ENCODE data around the gene EEF2K. TPM values are rescaled to one million over a fixed set of nuclear protein-coding genes. Genes with fewer than 3 reads are reported as not detected.

Gene EEF2K
- total RNA-seq, 1 donor from 2014 or later = 33.8 TPM

DNA sequence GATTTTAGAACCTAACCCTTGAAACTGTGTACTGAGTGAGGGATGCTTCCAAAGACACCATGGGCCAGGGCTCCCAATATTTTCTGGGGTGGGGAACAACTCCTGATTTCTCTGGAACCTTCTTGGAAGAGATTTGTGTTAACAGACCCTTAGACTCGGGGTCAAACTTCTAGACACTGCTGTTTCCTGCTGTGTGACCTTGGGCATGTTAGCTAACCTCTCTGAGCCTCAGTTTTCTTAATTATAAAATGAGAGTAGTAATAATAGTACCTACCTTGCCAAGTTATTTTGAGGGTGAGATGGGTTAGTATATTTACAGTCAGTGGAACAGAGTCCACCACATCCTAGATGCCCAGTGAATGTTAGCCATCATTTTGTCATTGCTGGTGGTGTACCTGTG, 109.9 kb downstream of the EEF2K start:
- no peak for DNase-seq (ENCODE audit: low read depth in 2 of 2)

DNA sequence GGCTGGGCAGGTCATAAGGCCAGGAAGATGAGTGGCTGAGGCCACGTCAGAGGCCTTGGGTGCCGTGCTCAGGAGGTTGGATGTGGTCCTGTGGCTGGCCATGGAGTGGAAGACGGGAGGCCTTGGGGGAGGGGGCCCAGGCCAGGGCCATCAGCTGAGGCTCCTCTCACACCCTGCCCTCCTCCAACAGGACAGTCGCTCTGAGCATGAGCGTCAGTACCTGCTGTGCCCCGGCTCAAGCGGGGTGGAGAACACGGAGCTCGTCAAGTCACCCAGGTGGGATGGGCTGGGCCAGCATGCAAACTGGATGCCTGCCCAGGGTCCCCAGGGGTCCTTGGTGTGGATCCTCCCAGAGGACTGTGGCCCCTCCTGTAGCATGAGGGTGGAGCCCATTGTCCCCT, 110.3 kb downstream of the EEF2K start:
- no peak for DNase-seq (ENCODE audit: low read depth in 2 of 2)

DNA sequence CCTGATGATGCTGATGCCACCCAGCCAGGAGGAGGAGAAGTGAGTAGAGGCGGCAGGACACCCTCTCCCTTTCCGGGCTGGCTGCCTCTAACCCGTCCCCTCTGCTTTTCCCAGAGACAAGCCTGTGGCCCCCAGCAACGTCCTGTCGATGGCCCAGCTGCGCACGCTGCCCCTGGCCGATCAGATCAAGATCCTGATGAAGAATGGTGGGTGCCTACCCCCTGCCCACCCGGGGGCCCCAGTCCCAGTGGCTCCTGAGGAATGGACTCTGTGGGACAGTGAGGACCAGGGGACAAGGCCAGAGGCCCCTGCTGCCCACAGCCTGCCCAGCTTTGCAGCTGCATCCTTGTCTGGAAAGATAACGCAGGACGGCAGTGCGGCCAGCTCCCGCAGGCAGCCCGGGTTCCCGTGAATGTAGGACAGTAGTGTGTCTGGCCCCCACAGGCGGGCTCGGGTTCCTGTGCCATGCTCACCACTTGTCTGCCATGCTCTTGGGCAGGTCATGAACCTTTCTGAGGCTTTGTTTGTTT, 111.0 kb downstream of the EEF2K start:
- no peak for DNase-seq (ENCODE audit: low read depth in 2 of 2)

DNA sequence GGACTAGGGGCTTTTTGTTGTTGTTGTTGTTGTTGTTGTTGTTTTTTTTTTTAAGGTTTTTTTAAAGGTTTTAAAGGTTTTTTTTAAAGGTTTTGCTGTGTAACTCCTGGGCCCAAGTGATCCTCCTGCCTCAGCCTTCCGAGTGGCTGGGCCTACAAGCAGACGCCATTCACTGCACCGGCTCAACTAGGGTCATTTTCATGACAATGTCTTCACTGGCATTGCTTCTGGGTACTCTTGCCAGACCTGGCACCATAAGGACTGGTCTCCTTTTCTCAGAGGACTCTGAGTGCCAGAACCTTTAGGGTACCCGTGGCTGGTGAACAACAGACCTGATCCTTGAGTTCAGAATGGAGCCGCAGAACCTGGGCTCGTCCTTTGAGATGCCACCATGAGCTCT, 111.5 kb downstream of the EEF2K start:
- DNase-seq (ENCODE audit: low read depth in 2 of 2) = no peak

DNA sequence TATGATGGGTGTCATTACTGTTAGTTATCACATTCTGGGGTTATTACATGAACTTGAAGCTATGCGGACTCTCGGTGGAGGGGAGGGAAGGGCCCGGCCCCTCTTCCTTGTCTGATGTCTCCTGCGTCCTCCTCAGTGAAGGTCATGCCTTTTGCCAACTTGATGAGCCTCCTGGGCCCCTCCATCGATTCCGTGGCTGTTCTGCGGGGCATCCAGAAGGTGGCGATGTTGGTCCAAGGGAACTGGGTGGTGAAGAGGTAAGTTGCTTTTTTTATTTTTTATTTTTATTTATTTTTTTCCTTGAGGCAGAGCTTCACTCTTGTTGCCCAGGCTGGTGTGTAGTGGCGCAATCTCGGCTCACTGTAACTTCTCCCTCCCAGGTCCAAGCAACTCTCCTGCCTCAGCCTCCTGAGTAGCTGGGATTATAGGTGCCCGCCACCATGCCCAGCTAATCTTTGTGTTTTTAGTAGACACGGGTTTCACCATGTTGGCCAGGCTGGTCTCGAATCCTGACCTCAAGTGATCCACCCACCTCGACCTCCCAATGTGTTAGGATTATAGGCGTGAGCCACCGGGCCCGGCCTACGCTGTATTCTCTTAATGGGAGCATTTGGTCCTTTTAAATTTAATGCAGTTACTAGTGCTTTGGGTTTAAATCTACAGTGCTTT, 112.7 kb downstream of the EEF2K start:
- DNase-seq (ENCODE audit: low read depth in 2 of 2) = peak in 1 of 2 donors; percentile 49

DNA sequence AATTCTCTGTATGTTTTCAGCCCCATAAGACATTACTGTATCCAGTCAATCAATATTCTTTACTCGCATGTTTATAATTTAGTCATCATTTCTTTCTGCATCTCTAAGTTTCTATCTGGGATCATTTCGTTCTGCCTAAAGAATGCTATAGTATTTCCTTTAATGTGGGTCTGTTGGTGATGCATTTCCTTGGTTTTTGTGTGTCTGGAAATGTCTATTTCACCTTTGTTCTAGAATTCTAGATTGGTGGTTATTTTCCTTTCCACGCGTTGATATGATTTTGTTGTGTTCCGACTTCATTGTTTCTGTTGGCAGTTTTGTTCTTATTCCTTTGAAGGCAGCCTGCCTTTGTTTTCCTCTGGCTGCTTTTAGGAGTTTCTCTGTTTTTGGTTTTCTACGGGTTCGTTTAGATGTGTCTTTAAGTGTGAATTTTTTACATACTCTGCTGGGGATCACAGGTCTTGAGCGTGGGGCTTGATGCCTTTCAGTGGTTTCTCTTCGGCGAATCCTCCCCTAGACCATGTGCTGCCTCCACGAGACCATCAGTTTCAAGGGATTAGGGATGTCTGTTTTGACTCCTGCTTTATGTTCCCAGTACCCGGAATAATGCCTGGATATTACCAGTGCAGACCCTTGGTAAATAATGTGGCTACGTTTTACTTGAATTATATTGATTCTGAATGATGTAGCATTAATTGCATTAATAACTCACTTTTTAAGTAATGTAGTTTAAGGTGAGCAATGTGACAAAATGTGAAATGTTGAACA, 114.7 kb downstream of the EEF2K start:
- peak; percentile 48 to 82 for DNase-seq (ENCODE audit: low read depth in 2 of 2)

DNA sequence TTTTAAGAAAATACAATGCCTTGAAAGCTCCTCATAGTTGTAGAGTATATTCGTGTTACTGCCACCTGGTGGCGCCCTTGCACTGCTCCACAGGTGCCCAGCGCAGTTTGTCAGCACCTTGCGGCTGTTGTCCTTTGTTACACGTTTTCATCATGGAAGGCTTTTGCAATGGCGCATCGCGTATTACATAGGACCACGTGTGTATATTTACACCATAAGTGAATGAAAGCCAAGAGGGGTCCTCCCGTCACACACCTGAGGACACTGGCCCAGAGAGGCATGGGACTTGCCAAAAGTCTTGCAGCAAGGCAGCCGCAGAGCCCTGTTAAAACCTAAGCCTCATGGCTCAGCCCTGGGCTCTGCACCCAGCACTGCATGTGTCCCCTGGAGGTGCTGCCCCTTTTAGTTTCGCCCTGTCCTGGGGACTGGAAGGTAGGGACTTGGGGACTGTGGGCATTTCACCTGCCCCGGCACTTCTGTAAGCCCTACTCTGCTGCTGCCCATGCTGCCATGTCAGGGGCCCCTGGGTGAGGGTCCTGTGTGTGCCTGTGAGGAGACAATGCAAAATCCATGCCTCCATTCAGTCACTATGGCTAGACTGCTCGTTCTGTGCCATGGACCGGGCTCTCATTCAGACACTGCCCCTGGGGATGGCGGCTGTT, 115.4 kb downstream of the EEF2K start:
- DNase-seq (ENCODE audit: low read depth in 2 of 2) = peak; percentile 77 to 89

DNA sequence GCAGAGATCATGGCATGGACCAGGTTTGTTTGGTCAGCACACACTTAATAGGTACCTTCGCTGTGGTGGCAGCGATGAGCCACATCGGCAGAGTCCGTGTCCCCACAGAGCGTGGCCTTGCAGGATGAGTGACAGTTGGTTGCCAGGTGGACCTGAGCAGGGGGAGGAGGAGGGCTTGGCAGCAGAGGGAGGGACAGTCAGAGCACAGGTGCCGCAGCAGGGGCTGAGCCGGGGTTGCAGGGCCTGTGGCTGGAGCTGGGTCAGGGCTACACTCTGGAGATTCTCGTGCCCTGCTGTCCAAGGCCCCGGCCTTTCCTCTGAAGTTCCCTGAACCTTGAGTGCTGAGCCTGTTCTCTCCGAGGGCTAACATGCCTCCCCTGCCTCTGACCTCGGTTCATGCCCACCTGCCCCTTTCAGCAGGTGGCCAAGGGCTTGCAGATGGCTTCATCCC, 116.0 kb downstream of the EEF2K start:
- no peak for DNase-seq (ENCODE audit: low read depth in 2 of 2)

DNA sequence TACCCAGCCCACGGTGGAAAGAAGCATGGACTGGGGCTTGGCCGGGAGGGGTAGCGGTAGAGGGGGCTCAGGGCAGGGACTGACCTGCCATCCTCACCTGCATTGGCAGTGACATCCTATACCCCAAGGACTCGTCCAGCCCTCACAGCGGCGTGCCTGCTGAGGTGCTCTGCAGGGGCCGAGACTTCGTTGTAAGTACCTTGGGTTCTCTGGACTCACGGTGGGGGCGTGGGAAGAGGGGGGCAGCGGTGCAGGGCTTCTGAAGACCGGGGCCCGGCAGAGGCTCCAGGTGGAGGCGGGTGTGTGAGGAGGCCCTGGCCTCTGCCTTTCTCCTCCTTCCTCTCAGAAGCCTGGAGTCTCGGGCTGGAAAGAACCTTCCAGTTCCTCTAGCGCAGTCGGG, 116.7 kb downstream of the EEF2K start:
- no peak for DNase-seq (ENCODE audit: low read depth in 2 of 2)

DNA sequence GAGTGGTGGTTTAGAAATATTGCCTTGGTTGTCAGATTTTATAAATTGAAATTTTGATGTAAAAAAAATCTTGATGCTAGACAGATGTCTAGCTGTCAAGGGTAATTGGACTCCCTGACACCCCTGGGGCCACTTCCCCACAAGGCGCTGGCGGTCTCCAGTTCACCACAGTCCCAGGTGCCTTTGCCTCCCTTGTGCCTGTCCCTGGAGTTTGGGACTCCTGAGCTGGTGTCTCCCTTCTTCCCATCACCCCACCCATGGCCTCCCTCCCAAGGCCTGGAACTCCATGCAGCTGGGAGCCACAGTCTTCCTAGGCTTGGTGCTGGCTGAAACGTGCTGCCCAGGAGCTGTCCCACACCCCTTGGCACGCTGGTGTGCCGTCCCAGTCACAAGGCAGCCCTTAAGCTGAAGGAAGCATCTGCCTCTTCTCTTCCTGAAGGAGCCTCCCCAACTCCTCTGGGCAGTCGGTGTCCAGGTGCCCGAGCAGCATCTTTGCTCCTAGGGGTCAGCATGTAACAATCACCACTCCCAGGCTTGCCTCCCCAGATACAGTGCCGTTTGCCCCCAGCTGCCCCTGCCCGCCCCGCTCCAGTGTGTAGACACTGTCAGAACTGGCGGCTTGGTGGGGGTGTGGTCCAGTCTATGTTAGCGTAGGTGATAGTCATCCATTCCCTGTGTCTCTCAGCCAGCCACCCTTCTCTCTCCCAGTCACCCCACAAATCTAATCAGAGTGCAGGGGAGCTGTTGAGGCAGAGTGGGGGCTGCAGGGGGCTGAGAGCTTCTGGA, 117.3 kb downstream of the EEF2K start:
- no peak for DNase-seq (ENCODE audit: low read depth in 2 of 2)

DNA sequence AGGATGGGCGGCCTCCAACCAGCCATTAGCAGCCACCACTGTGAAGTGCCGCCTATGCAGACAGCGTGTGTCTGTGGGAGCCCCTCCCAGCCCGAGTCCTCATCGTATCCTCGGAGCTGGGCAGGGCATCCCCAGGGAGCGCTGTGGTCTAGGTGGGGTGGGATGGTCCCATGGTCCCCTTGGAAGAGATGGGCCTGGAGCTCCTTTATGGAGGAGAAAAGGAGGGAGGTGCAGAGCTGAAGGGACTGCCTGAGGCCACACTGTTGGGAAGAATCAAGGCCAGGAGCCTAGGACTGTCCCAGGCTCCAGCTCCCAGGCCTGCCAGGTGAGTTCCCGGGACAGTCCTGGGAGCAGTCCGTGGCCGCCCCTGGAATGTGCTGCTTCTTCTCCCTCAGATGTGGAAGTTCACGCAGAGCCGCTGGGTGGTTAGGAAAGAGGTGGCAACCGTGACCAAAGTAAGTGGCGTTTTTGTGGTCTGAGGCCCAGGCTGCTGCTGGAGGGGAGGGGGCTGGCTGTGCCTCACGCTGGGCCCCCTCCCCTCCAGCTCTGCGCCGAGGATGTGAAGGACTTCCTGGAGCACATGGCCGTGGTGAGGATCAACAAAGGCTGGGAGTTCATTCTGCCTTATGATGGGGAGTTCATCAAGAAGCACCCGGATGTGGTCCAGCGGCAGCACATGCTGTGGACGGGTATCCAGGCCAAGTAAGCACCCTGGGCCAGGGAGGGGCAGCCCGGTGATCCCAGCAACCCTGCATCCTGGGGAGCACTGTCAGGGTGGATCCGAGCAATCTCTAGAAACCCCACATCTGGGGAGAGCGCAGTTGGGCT, 118.1 kb downstream of the EEF2K start:
- no peak for DNase-seq (ENCODE audit: low read depth in 2 of 2)

DNA sequence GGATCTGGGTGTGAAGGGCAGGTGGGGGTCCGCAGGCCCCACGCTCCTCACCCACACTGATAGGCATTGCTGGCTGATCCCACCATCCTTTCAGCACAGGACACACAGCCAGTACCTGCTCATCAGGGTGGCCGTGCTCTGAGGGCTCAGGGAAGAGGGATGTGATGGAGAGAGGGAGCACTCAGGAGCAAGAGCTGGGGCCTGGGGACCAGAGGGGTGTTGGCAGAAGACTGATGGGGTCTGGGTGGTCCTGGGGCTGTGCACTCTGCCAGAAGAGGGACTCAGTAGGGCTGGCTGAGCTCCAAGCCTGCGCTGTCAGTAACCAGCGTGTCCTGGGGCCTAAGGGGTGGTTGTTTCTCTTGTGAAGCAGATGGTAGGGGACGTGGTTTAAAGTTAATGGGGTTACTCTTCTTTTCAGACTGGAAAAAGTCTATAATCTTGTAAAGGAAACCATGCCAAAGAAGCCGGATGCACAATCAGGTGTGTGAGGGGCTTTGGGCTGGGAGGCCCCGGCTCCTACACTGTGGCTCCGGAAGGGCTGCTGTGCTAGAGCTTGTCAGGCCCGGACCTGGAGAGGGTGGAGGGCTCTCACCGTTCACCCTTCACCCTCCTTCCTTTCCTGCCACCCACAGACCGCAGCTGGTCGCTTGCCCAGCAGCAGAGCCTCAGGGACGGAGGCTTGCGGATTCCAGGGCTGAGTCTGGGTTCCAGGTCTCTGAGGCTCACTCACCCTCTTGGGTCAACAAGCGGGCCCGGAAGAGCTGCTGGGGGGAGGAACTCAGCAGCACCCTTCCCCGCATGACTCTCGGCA, 118.9 kb downstream of the EEF2K start:
- DNase-seq (ENCODE audit: low read depth in 2 of 2) = no peak

DNA sequence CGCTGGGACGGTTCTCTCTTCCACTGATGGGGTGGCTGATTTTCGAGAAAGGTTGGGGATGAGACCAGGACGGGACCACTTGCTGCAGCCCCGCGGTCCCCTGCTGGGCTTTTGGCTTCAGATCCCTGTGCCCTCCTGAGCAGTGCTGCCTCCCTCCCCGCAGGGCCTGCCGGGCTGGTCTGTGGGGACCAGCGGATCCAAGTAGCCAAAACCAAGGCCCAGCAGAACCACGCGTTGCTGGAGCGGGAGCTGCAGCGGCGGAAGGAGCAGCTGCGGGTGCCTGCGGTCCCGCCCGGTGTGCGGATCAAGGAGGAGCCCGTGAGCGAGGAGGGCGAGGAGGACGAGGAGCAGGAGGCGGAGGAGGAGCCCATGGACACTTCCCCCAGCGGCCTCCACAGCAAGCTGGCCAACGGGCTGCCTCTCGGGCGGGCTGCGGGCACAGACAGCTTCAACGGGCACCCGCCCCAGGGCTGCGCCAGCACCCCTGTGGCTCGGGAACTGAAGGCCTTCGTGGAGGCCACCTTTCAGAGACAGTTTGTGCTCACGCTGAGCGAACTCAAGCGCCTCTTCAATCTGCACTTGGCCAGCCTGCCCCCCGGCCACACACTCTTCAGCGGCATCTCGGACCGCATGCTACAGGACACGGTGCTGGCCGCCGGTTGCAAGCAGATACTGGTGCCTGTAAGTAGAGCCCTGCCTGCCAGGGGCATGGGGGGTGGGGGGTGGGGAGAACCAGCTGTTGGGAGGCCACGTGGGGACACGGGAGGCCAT, 119.7 kb downstream of the EEF2K start:
- DNase-seq (ENCODE audit: low read depth in 2 of 2) = no peak

DNA sequence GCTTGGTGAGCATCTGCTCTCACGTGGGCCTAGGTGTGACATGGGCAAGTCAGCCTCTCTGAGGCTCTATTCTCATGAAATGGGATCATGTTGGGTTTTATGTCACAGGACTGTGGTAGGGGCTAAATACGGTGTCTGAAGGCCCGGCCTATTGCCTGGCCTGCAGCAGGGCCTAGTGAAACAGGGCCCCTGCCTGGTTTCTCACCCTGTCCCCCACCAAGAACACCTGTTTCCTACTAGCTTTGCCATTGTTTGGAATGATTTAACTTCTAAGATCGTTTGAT, 120.2 kb downstream of the EEF2K start:
- DNase-seq (ENCODE audit: low read depth in 2 of 2) = no peak

DNA sequence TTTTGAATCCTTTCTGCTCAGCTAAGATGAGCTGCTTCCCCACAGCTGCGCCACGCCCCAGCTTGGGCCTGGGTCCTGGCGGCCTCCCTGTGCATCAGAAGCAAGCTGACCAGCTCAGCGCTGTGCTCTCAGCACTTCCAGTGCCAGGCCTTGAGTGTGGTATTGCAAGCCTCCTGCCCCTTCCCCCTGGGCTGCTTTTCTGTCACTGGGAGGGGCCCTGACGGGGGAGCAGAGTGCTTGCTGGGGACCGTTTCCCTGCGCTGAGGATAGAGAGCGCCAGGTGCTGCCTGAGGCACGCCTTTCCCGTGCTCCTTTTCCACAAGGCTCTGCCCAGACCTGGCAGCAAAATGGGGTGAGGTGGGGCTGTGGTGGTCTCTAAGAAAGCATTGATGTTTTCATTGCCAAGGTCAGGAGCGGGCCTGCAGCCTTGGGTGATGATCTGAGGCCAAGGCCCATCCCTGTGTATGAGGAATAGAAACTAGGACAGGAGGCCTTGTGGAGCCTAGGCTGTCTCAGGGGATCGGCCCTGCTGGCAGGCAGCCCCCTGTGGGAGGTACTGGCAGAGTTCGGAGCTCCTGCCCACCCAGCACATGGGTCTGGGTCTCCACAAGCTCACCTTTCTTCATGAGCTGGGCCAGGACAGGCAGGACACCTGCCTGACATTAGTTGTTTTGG, 120.8 kb downstream of the EEF2K start:
- no peak for DNase-seq (ENCODE audit: low read depth in 2 of 2)

DNA sequence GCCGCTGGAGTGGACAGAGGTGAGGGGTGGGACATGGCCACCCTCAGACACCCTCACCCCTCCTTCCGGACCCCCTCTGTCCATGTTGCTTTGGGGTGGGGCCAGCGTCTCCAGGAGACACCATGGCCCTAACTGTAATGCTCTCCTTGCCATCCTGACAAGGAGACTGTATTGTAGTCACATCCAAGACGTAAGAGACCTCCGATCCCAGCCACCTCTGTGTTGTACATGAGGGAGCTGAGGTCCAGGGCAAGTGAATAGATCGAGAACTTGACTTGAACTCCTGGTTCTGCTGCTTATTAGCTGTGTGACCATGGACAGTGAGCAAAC, 121.3 kb downstream of the EEF2K start:
- DNase-seq (ENCODE audit: low read depth in 2 of 2) = no peak

DNA sequence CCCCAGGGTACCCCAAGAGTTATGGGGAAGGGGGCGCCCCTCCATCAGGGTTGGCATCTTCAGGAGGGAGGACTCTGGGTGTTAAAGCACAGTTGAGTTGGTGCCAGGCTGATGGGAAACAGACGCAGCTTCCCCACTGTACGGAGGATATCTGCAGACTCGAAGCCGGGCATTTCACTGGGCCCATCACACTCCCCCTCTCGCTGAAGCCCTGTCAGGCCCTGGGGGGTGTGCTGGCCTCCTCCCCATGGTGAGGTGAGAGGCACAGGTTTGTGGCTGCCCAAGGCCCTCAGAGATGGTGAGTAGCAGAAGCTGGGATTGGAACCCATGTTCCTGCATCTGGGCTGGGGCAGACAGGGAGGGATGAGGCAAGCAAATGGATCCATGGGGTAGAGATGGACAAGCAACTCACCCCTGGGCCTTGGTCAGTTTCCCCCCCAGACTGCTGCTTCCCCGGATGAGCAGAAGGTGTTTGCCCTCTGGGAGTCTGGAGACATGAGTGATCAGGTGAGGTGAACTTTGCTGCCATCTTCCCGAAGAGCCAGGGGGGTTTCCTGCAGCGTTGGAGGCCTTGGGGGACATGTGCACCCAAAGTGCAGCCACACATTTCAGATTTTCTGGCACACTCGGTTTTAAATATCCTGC, 122.1 kb downstream of the EEF2K start:
- no peak for DNase-seq (ENCODE audit: low read depth in 2 of 2)

DNA sequence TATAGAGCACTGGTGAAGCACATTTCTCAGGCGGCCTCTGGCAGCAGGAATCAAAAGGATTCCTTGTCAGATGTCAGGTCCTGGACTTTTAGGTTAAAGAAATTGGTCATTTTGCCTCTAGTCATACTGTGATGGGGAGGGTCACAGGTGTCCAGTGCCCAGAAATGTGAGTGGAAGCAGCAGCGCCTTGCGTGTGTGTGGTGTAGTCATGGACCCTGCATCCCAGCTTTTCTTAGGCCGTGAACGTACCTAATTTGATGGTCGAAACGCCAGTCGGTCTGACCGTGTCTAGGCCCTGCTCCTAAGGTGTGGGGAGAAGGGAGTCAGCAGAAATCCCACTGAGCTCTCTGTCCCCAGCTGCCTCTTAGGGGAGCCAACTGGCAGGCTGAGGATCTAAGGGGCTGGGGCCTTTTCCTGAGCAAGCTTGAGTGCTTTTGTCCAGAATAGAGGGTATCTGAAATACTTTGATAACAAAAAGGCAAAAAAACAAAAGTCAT, 123.2 kb downstream of the EEF2K start:
- DNase-seq (ENCODE audit: low read depth in 2 of 2) = no peak
